MM.1S (cell line): ENCODE measurements around the gene ADGRL3.
"Not testable (repeated sequence)": the region's sequence is repeated elsewhere in the genome, so short reads cannot be mapped to it uniquely, and the experiment has no call there.

Experiments
- CTCF ChIP-seq: fragments of 300-600 bp; sonication (generic); IDR thresholded peaks from 2 replicates; pipeline ENCODE4 v1.5.1; 2016; ENCODE audit warnings: antibody characterized with exemption, low read length, mixed read lengths
- EZH2 ChIP-seq: fragments of 300-600 bp; sonication (generic); optimal IDR thresholded peaks from 2 replicates; pipeline ENCODE3; 2017; ENCODE audit warnings: low read depth, mild to moderate bottlenecking, antibody characterized with exemption, low read length, mixed read lengths
- EZH2phosphoT487 ChIP-seq: fragments of 300-600 bp; sonication (generic); IDR thresholded peaks from 2 replicates; pipeline ENCODE4 v1.6.1; 2018; ENCODE audit warnings: antibody characterized with exemption, low read length

GRCh38 chr4:61764090-61764489, 564.0 kb downstream of the ADGRL3 start:
- TF ChIP-seq CTCF, EZH2, EZH2phosphoT487: not testable (repeated sequence)
